ENCODE measurements around the gene AR. TPM values are rescaled to one million over a fixed set of nuclear protein-coding genes. Genes with fewer than 3 reads are reported as not detected.

Gene AR
- total RNA-seq, 1 donor from 2014 or later = 35.1 TPM

GRCh38 chrX:67697452-67697851, 153.6 kb downstream of the AR start:
- peaks cover 28% of the 10 kb centered on the region for H3K4me1 ChIP-seq
- no peak overlapping the region for H3K4me3 ChIP-seq
- TF ChIP-seq POLR2A (IDR thresholded peaks at IDR 0.05) (no peak), POLR2AphosphoS5 (IDR thresholded peaks at IDR 0.05; ENCODE audit: insufficient read depth in 1 of 2, low read depth in 1 of 2) (no peak)
- TF ChIP-seq, protein P1, sequence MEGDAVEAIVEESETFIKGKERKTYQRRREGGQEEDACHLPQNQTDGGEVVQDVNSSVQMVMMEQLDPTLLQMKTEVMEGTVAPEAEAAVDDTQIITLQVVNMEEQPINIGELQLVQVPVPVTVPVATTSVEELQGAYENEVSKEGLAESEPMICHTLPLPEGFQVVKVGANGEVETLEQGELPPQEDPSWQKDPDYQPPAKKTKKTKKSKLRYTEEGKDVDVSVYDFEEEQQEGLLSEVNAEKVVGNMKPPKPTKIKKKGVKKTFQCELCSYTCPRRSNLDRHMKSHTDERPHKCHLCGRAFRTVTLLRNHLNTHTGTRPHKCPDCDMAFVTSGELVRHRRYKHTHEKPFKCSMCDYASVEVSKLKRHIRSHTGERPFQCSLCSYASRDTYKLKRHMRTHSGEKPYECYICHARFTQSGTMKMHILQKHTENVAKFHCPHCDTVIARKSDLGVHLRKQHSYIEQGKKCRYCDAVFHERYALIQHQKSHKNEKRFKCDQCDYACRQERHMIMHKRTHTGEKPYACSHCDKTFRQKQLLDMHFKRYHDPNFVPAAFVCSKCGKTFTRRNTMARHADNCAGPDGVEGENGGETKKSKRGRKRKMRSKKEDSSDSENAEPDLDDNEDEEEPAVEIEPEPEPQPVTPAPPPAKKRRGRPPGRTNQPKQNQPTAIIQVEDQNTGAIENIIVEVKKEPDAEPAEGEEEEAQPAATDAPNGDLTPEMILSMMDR (IDR thresholded peaks at IDR 0.05) = no peak
- no peaks in the 10 kb centered on the region for H3K27me3 ChIP-seq
- no peaks in the 10 kb centered on the region for H3K36me3 ChIP-seq
- H3K27ac ChIP-seq = no peak overlapping the region
- intact Hi-C loops (cut with DNase I) = no loop called here
- H3K9me3 ChIP-seq = no peaks in the 10 kb centered on the region
- no peak for DNase-seq (ENCODE audit: extremely low spot score in 2 of 2)

- no peak overlapping the region for H3K4me3 ChIP-seq
- no peak overlapping the region for H3K27ac ChIP-seq
- no peaks in the 10 kb centered on the region for H3K9me3 ChIP-seq
- no peaks in the 10 kb centered on the region for H3K27me3 ChIP-seq
- TF ChIP-seq, protein P1 (IDR thresholded peaks at IDR 0.05) = no peak
- TF ChIP-seq POLR2A (IDR thresholded peaks at IDR 0.05) (no peak), POLR2AphosphoS5 (IDR thresholded peaks at IDR 0.05; ENCODE audit: insufficient read depth in 1 of 2, low read depth in 1 of 2) (no peak)
- no peaks in the 10 kb centered on the region for H3K4me1 ChIP-seq
- intact Hi-C loops (cut with DNase I) = no loop called here
- no peaks in the 10 kb centered on the region for H3K36me3 ChIP-seq
- no peak for DNase-seq (ENCODE audit: extremely low spot score in 2 of 2)
These were observed 156.8 kb downstream of the AR start for GRCh38 chrX:67700602-67701001.

GRCh38 chrX:67714004-67714403, 170.2 kb downstream of the AR start:
- no peak for DNase-seq (ENCODE audit: extremely low spot score in 2 of 2)
- no peak for TF ChIP-seq POLR2AphosphoS5 (IDR thresholded peaks at IDR 0.05; ENCODE audit: insufficient read depth in 1 of 2, low read depth in 1 of 2)
- TF ChIP-seq POLR2A (IDR thresholded peaks at IDR 0.05) = no peak
- TF ChIP-seq, protein P1 (IDR thresholded peaks at IDR 0.05) = no peak

DNA sequence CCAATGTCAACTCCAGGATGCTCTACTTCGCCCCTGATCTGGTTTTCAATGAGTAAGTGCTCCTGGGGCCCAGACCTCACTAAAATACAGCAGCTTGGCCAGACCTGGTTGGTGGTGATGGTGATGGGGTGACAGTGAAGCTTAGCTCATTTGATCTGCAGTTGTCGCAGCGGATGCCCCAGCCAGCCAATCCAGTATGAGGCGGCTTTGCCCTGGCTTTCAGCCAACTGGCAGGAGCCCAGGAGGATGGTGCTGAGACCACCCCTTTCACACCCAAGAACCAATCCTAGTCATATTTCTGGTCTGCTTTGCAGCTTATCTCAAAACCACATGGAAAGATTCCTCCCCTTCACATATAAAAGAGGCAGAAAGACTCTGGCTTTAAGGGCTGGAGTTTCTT, 173.8 kb downstream of the AR start:
- TF ChIP-seq POLR2A (IDR thresholded peaks at IDR 0.05) (no peak), POLR2AphosphoS5 (IDR thresholded peaks at IDR 0.05; ENCODE audit: insufficient read depth in 1 of 2, low read depth in 1 of 2) (no peak)
- TF ChIP-seq, protein P1 (IDR thresholded peaks at IDR 0.05) = no peak
- intact Hi-C loops (cut with DNase I) = no loop called here
- Histone ChIP-seq H3K36me3 (no peaks in the 10 kb centered on the region), H3K9me3 (no peaks in the 10 kb centered on the region), H3K4me3 (no peak overlapping the region), H3K27ac (no peak overlapping the region), H3K27me3 (no peaks in the 10 kb centered on the region), H3K4me1 (peaks cover 10% of the 10 kb centered on the region)
- DNase-seq (ENCODE audit: extremely low spot score in 2 of 2) = no peak

More at GRCh38 chrX:67714004-67714403, 170.2 kb downstream of the AR start:
- Histone ChIP-seq H3K27me3 (no peaks in the 10 kb centered on the region), H3K27ac (no peak overlapping the region), H3K9me3 (no peaks in the 10 kb centered on the region), H3K4me3 (no peak overlapping the region), H3K4me1 (no peaks in the 10 kb centered on the region), H3K36me3 (no peaks in the 10 kb centered on the region)
- intact Hi-C loops (cut with DNase I) = no loop called here

GRCh38 chrX:67718926-67719325, 175.1 kb downstream of the AR start:
- H3K36me3 ChIP-seq = no peaks in the 10 kb centered on the region
- TF ChIP-seq POLR2AphosphoS5 (IDR thresholded peaks at IDR 0.05; ENCODE audit: insufficient read depth in 1 of 2, low read depth in 1 of 2) (no peak), POLR2A (IDR thresholded peaks at IDR 0.05) (no peak)
- TF ChIP-seq, protein P1 (IDR thresholded peaks at IDR 0.05) = no peak
- no peaks in the 10 kb centered on the region for H3K9me3 ChIP-seq
- no peaks in the 10 kb centered on the region for H3K27me3 ChIP-seq
- intact Hi-C loops (cut with DNase I) = no loop called here
- H3K27ac ChIP-seq = no peak overlapping the region
- no peak overlapping the region for H3K4me3 ChIP-seq
- DNase-seq (ENCODE audit: extremely low spot score in 2 of 2) = no peak
- H3K4me1 ChIP-seq = peaks cover 19% of the 10 kb centered on the region

Measured in vagina (tissue), 2 donors.